Measurements from ENCODE around the gene EPS15.
"Not testable (repeated sequence)": the region's sequence is repeated elsewhere in the genome, so short reads cannot be mapped to it uniquely, and the experiment has no call there.

EPS15 gene

DNA sequence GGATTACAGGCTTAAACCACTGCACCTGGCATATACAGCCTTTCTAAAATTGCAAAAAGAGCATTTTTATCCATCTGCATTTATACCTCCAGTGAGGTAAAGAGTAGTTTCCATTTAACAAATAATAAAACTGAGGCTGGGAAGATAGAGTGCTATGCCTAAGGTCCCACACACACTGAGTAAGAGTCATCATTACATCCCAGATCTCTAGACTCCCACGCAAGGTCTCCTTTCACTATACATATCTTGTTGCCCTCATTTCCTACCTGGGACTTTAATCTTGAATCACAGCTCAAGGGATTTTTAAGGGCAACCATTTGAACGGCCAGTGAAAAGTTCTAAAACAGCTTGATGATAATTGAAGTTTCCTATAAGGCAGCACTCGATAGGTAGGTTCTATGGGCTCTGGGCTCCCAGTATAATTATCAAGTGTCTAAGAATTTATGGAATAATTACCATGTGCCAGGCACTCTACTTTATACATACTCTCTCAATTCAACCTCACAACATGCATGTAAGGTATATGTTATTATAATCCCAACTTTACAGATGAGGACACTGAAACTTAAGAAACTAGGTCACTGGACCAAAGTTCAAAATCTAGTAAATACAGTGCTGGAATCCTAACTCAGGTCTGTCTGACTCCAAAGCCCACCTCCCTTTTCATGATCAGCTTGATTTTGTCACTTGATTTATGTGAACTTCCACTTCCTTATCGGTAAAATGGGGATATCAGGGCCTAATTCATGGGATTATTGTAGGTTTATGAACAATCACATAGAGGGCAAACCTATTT, 23.3 kb upstream of the EPS15 start:
- DNase-seq, result no peak

DNA sequence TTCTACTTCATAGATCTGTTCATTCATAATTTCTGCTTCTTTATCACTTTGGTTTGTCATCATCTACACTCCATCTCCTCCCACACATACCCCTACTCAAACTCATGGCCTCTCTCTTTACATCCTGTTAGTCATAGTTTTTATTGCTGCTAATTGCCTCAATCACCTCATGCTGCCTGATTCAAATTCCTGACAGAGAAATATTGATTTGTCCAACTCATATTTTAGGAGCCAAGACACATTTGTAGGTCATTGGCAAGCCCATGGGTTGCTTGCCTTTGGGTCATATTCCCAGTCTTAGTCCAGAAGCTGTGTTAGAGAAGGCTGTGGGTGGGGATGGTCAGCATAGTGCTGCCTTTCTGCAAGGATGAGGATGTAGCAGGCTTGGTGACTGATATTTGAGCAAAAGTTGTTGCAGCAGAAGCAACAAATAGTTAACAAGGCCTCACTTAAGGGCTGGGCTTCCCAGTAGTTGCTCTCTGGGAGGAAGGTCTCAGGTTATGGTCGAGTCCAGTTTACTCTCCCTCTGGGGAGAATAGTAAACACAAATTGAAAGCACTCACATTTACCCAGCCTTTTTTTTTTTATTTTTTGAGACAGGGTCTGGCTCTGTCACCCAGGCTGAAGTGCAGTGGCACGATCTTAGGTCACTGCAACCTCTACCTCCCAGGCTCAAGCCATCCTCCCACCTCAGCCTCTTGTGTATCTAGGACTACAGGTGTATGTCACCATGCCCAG, 22.4 kb upstream of the EPS15 start:
- no peak for DNase-seq

DNA sequence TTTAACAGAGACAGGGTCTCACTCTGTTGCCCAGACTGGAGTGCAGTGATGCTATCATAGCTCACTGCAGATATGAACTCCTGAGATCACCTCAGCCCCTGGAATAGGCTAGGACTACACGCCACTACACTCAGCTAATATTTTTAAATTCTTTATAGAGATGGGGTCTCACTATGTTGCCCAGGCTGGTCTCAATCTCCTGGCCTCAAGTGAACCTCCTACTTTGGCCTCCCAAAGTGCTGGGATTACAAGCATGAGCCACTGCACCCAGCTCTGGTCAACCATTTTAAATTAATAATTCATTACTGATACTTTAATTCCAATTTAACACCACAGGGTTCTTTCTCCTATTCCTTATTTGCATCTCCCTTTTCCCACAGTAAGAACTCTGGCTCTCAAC, 18.5 kb upstream of the EPS15 start:
- DNase-seq, result no peak

DNA sequence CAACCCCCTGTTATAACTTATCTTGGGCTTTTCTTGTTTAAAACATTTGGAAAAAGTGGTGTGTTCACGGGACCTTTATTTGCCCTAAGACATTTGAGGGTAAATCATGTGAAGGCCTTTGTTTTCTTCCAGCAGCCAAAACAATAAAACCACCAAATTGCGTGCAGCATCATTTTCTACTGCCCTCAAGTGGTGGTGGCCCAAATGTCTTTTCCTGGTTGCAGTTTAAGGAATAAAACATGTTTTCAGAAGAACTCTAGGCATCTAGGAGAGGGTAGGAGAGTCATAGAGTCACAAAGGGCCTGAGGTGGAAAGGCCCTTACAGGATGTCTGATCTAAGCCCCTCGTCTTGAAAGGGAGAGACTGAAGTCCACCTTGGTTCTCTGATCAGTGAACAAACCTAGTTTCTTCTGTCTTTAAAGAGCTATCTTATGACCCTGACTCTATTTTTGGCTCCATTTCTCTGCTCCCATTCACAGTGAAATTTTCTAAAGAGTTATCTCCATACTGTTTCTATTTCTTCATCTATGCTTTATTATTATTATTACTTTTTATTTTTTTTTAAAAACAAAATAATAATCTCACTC, 16.0 kb upstream of the EPS15 start:
- peak; percentile 19 to 25 for DNase-seq

DNA sequence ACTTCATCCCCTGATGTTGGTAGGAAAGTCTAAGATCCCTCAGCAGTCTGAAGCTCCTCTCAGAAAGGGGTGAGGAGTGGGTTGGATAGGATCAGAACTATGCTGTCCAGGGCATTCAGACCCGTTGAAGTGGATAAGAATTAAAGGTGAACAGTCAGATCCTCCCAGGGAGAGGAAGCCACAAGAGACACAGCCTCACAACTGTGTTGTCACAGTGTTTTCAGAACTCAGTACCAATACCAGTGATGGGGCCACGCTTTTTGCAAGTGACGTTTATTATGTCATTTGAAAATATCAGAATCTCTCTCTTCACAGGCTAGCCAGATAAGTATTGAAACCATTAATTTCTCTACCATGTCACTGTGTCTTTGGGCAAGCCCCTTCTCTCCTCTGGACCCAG, 15.4 kb upstream of the EPS15 start:
- no peak for DNase-seq

DNA sequence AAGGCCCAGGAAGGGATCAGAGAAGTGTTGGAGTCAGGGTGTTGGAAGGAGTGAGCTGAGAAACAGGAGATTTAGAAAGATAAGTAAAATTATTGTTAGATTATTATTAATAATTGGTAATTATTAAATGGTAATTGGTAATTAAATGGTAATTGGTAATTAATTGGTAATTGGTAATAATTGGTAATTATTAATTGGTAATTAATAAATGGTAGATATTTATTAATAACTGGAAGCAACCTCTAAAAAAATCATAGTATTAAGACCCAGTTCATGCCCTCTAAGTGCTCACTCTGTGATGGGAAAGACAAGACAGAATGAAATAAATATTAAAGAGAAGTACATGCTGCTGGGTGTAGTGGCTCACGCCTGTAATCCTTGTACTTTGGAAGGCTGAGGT, 13.8 kb upstream of the EPS15 start:
- no peak for DNase-seq

DNA sequence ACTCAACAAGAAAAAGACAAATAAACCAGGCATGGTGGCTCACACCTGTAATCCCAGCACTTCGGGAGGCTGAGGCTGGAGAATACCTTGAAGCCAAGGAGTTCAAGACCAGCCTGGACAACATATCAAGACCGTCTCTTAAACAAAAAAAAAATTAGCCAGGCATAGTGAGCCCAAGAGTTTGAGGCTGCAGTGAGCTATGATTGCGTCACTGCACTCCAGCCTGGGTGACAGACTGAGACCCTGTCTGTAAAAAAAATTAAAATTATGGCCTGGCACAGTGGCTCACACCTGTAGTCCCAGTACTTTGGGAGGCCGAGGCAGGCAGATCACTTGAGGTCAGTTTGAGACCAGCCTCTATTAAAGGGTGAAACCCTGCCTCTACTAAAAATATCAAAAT, 11.4 kb upstream of the EPS15 start:
- DNase-seq, result not testable (repeated sequence)

DNA sequence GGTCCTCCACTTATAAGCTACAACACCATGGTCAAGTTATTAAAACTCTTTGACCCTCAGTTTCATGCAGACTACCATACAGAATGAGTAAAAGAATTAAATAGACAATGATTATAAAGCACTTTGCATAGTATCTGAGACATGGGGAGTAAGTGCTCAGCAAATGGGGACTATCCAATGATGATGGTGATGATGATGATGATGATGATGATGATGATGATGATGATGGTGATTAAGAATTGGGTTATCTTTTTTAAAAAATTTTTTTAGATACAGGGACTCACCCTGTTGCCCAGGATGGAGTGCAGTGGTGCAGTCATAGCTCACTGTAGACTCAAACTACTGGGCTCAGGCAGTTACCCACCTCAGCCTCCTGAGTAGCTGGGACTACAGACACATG, 8.1 kb upstream of the EPS15 start:
- DNase-seq, result no peak

DNA sequence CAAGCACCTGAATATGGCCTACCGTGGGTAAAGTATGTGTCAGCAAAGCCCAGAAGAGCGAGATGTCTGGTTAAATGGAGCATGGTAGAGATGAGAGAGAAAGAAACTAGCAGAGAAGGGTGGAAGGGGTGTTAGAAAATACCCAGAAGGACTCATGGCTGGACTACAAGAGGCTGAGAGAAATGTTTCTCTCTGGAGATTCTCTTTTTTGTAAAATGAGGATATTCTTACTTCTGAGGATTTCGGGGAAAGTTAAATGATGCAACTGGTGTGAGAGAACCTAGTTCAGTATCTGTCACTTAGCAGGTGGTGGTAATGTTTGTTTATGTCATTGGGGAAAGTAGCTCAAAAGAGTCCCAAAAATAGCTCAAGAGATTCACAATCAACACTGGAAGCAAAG, 7.2 kb upstream of the EPS15 start:
- DNase-seq, result no peak

DNA sequence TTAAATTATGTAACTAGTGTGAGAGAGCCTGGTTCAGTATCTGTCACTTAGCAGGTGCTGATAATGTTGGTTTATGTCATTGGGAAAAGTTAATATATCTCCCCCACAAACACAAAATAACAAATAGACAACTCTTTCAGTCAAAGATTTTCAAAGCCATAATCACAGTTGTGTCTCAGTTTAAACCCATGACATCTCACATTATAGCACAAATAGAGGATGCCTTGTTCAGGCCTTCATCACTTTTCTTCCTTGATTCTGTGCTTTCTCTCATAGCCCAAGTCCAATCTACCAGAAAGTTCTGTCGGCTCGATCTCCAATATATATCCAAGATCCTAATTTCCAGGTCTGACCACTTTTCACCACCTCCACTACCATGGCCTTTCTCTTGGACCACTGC, 6.2 kb upstream of the EPS15 start:
- no peak for DNase-seq

DNA sequence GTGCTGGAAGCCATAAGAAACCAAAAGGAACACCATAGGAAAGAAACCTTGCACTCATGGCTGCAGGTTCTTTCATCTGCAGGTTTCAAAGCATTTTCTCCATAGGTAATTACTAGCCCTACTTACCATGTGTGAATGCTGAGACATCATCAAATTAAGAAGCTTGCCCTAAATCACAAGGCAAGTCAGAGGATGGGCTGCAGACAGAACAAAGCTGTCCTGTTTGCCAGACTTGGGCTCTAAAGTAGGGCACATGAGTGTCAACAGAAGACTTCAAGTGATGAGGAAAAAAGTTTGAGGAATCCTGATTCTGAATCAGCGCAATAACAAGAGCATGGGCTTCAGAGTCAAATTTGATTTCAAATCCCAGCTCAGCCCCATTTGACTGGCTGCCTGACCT, 5.8 kb upstream of the EPS15 start:
- no peak for DNase-seq

DNA sequence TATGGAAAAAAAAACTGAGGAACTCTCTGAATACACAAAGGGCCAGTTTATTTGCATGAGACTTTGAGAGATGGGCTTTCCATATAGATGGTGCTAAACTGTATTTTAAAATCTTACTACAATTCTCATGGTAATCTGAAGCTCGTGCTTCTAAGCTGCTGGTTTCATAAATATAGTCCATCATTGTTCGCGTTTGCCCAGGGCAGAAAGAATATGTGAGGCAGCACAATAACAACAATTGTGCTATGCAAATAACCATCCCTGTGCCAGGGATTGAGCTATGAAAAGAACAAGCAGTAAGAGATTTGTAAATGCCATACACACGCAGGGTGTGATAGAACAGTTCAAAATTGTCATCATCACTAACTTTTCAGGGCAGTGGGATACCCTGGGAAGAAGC, 4.9 kb upstream of the EPS15 start:
- no peak for DNase-seq

DNA sequence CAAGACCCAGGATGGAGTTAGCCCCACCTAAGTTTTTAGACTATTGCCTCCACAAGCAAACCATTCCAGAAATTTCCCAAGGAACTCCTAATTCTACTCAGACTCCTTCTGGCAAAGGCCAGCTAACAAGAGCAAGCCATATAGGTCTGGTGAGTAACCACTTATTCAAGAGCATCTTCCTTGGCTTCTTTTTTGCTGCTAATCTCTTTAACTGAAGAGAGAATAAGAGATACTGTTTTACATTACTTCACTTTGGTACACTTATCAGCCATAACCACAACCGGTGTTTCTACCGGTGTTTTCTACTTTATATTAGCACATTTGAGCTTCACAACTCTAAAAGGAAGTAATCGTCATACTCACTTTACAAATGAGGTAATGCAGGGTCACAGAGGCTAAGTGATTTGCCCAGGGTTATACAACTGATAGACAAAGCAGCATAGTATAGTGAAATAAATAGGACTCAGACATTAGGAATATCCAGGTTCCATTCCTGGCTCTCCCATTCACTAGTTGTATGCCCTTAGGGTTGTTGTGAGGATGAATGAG, 1.7 kb upstream of the EPS15 start:
- DNase-seq, result no peak

DNA sequence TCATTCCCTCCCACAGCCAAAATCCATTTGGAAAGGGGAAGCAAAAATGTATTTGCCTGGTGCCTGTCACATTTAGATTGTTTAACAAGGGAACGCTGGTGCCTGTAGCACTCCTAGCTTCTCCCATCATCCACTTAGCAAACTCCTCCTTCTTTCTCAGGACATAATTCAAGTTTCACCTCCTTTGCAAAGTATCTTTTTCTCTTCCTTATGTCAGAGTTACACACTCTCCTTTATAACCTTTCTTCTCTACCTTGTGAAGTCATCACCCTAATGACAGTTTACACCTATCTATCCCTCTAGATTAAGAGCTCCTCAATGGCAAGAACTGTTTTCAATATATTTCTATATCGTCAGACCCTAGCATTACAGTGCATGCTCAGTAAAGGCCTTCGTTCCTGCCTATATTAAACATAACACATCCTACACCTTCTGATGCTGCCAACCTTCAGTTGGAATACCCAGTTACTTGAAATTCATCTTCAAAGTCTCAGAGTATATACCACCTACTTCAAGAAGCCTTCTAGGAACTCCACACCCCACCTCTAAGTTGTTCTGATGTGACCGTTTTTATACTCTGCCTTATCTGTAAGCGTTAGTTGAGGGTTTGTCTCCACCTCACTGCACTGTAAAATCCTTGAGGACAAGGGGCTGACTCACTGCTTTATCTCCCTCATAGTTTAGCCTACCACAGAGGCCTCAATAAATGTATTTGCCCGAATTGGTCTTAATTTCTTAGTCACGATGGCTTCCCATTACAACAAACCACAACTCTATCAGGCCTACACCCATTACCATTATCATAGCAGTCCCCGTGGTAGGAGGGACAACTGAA, 1.0 kb upstream of the EPS15 start:
- DNase-seq, result no peak

DNA sequence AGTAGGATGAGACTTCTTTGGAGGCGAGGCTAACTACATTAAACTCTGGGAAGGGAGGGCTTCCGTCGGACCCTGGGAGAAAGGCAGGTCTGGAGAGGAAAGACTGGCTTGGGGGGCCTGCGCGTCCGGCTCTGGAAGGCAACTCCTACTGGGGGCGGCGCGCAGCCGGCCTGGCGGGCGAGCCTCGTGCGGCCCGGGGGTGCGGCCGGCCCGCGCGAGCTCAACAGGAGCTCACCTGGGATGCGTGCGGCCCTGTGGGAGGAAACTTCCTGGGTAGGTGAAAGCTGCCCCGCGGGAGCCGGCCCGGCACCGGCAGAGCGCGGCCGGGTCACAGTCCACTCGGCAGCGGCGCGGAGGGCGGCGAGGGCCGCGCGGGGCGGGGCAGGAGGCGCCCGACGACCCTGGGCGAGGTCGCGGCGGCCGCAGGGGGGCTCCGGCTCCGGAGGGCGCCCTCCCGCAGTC, 449 bp downstream of the EPS15 start:
- peak; percentile 23 to 30 for DNase-seq

DNA sequence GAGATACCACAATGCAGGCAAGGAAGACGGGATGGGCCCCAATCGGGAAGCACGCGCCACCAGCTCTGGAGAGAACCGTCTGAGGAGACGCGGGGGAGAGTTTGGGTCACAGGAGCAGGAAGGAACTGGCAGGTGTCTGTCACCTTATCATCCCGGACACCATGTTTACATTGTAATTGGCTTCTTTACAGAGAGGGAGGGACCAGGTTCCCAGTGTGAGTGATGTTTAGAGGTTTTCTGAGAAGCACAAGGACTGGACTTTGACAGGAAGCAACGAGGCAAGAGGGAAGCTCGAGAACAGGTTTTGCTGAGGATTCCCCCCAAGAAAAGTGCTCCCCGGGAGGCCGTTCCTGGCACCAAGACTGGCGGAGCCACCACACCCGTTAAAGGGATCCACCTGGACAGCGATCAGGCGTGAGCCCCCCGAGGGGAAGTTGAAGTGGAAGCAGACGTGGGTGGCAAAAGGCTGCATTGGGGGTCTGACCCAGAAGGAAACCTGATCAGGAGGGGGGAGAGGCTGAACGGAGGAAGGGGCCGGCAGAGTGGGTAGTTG, 957 bp downstream of the EPS15 start:
- peak; percentile 4 to 9 for DNase-seq

DNA sequence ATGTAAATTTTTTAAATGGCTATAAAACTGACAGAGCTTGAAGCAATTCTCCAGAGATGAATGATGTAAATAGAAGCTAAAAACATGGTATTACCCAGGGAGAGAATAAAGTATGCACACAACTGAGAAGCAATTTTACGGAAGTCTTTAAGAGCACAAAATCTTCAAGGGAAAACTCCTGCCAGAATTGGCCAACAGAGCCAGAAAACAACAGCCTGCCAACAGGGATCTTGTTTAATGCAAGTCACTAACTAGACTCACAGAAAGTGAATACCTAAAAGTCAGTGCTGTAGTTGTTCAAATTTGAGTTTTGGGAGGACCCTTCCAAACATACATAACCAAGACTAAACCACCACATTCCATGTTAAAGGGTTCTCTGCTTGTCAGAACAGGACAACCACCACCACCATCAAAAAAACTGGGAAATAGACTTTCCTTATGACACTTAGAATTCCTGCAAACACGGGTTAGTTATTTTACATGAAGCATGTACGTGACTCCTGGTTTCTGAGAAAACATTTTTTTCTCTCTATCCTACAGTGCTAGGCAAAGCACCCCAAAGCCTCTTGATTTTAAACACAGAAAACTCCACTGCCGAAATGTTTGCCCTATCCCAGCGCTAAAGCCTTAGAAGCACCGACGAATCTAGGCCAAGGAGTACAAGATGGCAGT, 1.6 kb downstream of the EPS15 start:
- no peak for DNase-seq

DNA sequence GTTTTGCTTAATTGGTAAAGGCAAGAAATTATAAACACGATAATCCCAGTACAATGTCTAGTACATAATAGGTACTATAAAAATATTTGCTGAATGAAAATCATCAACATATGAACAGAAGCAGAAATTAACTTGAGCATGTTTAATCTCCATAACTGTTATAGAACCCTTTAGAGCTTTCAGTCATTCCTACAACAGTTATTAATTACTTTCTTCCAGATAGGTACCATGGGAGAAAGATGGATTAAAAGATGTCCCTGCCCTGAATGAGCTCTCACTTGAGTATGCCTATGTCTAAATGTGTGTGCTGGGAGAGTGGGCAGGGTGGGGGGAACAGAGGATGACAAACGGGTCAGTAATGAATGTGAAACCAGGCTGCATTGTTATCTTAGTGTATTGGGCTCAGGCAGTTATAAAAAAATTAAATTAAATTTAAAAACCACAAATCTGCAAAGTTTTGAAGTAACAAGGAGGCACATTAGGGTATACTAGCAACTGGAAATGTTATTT, 2.4 kb downstream of the EPS15 start:
- no peak for DNase-seq

DNA sequence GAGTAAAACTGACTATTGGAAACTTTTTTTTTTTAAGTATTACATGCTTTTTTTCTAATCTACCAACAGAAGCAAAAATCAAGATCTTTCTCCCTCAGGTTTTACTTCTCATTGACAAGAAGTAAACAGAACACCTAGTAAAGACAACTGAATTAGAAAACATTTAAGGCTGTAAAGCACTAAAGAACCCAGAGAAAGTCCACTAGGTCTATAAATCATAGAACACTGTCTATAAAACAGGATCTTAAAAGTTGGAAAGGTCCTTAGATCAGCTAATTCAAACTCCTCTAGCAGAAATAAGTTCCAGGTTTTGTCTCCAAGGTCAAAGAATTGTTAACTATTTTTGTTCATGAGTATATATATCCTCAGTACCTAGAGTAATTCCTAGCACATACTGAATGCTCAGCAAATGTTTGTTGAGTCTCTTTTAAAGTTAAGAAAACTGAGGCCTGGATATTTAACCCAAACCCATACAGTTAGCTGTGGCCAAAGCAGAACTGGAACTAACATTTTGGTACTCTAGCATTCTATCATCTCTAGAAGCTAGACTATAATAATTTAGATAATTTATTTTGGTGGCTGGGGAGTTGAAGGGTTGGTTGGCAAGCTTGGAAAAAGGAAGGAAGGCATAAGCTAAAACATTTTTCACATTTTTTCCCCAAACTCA, 3.0 kb downstream of the EPS15 start:
- no peak for DNase-seq

DNA sequence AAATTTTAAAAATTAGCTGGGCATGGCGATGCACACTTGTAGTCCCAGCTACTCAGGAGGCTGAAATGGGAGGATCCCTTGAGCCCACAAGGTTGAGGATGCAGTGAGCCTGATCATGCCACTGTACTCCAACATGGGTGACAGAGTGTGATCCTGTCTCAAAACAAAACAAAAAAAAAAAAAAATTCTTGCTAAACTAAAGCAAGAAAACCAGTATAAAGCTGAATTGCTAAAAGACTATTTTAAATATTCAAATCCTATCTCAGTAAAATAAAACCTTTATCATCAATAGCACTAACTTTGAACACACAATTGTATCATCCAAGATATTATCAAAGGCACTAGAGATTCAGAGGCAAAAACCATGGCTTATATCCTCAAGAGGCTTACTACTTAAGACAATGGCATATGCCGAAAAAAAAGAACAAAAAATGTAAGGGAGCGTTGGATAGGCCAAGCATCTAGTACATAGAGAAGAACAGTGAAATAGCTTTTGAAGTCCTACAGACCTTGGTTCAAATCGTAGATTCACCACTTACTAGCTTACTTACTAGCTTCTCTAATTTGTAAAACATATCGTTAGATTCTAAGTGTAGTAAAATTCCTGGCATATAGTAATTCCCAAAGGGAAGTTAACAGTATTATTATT, 3.6 kb downstream of the EPS15 start:
- no peak for DNase-seq

DNA sequence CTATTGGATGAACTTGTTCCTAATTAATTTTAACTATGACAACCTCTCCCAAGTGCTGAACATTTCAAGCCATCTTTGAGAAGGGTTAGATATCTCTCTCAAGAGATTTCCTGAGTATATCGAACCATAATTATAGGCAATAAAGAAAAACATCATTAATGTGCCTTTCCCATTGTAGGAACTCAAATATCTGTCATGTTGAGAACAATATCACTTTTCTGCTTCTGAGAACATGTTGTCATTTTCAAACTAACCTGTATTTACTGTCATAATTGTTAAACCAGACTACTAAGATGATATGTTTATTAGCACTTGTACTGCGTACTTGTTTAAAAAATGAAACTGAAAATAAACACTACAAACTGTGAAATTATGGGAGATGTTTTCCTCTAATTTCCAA, 4.3 kb downstream of the EPS15 start:
- no peak for DNase-seq

All from activated CD4-positive, alpha-beta T cell treated with anti-CD3 and anti-CD28 coated beads, Interleukin-2, amount 50 U/mL, for 4 hours (primary cell).